ENCODE measurements around the gene CEL.

Gene CEL

GRCh38 chr9:133107961-133108793 is 46.4 kb downstream of the CEL start:
- no peak for DNase-seq (ENCODE audit: low read depth)

GRCh38 chr9:133108794-133109641 is 47.2 kb downstream of the CEL start:
- TF ChIP-seq CTCF (IDR thresholded peaks at IDR 0.05; ENCODE audit: insufficient read depth, low read depth, low read length, missing control alignments), result no peak
- no peak overlapping the region for H3K4me3 ChIP-seq (ENCODE audit: low read length)
- DNase-seq (ENCODE audit: low read depth), result no peak

More at GRCh38 chr9:133107961-133108793, 46.4 kb downstream of the CEL start:
- no peak overlapping the region for H3K4me3 ChIP-seq (ENCODE audit: low read length)
- TF ChIP-seq CTCF (IDR thresholded peaks at IDR 0.05; ENCODE audit: insufficient read depth, low read depth, low read length, missing control alignments), result no peak

- TF ChIP-seq CTCF (IDR thresholded peaks at IDR 0.05; ENCODE audit: insufficient read depth, low read depth, low read length, missing control alignments), result no peak
- DNase-seq (ENCODE audit: low read depth), result no peak
- H3K4me3 ChIP-seq (ENCODE audit: low read length), result no peak overlapping the region
Measured at GRCh38 chr9:133109931-133110650, 48.3 kb downstream of the CEL start.

GRCh38 chr9:133111808-133112662 is 50.3 kb downstream of the CEL start:
- no peak for TF ChIP-seq CTCF (IDR thresholded peaks at IDR 0.05; ENCODE audit: insufficient read depth, low read depth, low read length, missing control alignments)
- DNase-seq (ENCODE audit: low read depth), result no peak
- H3K4me3 ChIP-seq (ENCODE audit: low read length), result no peak overlapping the region

- TF ChIP-seq CTCF (IDR thresholded peaks at IDR 0.05; ENCODE audit: insufficient read depth, low read depth, low read length, missing control alignments), result no peak
- H3K4me3 ChIP-seq (ENCODE audit: low read length), result no peak overlapping the region
- no peak for DNase-seq (ENCODE audit: low read depth)
Measured at GRCh38 chr9:133112663-133113026, 50.9 kb downstream of the CEL start.

All from epithelial cell of esophagus (primary cell).